GM12892 (cell line): Measurements from ENCODE around the gene RXRG.

ENCODE experiments used
- POLR2A ChIP-seq: IDR thresholded peaks from 2 replicates; pipeline ENCODE4 v1.6.1; 2011; ENCODE audit warnings: low read depth, low read length, control low read depth
- POLR2AphosphoS5 ChIP-seq: IDR thresholded peaks from 2 replicates; pipeline ENCODE4 v1.6.1; 2011; ENCODE audit warnings: low read depth, low read length, control low read depth

DNA sequence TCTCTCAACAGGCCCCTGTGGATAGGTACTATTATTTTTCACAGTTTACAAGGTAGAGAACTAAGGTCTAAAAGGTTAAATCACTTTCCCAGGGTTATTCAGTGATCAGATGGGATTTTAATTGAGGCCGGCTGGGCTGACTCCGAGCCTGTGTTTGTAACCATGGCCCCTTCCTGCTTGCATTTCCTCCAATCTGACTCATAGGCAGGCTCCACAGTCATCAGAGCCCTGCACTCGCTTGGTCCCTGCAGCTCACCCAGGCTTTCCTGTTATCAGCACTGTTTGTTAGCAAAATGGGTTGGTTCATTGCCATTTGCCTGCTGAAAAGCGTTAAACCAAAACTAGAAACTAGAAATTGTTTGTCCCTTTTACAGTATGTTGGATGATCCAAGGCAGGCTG, 47.0 kb downstream of the RXRG start:
- TF ChIP-seq POLR2A, result no peak
- TF ChIP-seq POLR2AphosphoS5, result no peak
